ENCODE data around the gene S100A7A.
"Not testable (repeated sequence)": the region's sequence is repeated elsewhere in the genome, so short reads cannot be mapped to it uniquely, and the experiment has no call there.

Gene S100A7A

DNA sequence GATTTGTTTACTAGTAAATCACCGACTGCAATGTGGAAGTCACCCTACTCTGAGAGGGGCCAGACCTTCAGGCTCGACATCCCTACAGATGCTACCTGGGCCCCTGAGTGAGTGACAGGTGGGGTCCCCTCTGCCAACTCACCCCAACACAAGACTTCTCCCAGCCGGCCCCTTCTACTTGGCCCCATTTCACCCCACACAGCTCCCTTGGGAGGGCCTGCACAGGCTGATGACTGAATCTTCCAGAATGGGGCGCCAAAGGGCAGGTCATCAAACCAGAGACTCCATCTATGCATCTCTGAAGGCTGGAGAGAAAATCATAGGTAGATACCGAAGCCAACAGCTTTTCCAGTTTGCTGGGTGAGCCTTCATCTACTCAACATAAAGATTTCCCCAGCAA, 16.1 kb upstream of the S100A7A start:
- Mint-ChIP-seq H3K27me3 (peaks cover 34 to 42% of the 10 kb centered on the region in 2 donors), H3K27ac (no peak overlapping the region), H3K36me3 (peaks cover 0 to 2% of the 10 kb centered on the region in 2 donors), H3K4me1 (peaks cover 0 to 2% of the 10 kb centered on the region in 2 donors), H3K4me3 (no peak overlapping the region), H3K9me3 (peaks cover 3% of the 10 kb centered on the region in 2 donors)
- ATAC-seq (replicated peaks) (no peak), DNase-seq (no peak)

DNA sequence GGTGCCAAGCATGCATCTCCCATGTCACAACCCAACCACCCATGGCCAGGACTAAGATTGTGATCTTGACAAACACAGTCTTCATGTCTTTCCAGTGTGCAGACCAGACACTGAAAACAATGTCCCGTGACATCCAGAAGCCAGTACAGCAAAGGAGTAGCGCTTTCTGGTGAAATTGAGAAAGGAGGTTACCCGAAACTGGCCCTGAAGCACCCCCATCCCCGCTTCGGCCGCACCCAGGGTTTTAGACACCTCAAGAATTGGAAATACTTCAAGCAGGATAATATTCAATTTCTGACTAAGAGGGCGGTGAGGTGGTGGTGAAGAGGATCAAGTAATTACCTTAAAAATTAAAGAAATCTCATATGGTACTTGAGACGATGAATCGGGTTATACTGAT, 14.9 kb upstream of the S100A7A start:
- Mint-ChIP-seq H3K4me3 (no peak overlapping the region), H3K4me1 (peaks cover 0 to 2% of the 10 kb centered on the region in 2 donors), H3K9me3 (peaks cover 3% of the 10 kb centered on the region in 2 donors), H3K36me3 (peaks cover 0 to 2% of the 10 kb centered on the region in 2 donors), H3K27me3 (peaks cover 34 to 43% of the 10 kb centered on the region in 2 donors), H3K27ac (no peak overlapping the region)
- DNase-seq = no peak
- ATAC-seq (replicated peaks) = no peak

DNA sequence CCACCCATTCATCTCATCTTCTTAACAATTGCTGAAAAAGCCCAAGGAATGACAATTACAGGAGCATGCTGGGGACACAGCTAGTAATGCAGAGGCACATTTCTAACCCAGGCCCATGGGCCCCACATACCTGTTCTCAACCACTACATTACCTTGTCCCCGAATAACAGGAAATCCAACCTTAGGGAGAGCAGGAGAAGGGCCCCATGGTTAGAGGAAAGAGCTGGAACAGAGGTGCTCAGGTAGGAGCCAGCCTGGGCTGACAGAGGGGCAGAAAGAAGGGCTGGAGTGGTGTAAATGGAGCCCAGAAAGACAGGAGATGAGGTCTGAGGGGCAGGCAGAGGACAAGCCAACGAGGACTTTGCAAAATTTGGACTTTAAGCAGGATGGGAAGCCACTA, 14.1 kb upstream of the S100A7A start:
- Mint-ChIP-seq H3K27me3 (peaks cover 39 to 48% of the 10 kb centered on the region in 2 donors), H3K4me3 (no peak overlapping the region), H3K36me3 (peaks cover 0 to 2% of the 10 kb centered on the region in 2 donors), H3K4me1 (peaks cover 0 to 2% of the 10 kb centered on the region in 2 donors), H3K27ac (no peak overlapping the region), H3K9me3 (peaks cover 3% of the 10 kb centered on the region in 2 donors)
- DNase-seq = no peak
- no peak for ATAC-seq (replicated peaks)

DNA sequence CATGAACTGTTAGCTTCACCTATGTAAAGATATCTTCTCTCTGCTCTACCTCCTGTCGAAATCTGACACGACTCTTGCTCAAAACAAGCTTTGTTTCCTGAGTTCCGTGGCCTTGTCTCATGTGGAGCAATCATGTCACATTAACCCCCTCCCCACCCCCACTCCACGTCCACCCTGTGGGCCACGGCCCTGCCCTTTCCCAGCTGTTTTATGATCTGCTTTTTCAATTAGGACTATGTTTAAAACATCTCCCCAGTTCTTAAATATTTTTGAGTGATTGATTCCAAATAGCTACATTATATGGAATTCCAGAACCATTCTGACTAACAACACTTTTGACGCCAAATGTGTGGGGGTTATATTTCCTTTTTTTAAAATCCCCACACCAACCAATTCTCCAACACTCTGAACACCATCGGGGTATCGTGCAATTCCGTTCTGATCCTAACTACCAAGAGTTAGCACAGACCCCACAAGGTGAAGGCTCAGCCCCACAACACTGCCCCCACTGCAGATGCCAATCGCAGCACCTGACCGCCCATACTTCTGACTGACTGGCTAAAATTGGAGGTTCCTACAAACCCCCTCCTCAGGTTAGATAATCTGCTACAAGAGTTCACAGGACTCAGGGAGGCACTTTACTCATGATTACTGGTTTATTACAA, 12.8 kb upstream of the S100A7A start:
- no peak for ATAC-seq (replicated peaks)
- peaks cover 48 to 51% of the 10 kb centered on the region in 2 donors for H3K27me3 Mint-ChIP-seq
- DNase-seq = no peak
- no peak overlapping the region for H3K27ac Mint-ChIP-seq
- H3K4me1 Mint-ChIP-seq = peaks cover 0 to 2% of the 10 kb centered on the region in 2 donors
- peaks cover 3% of the 10 kb centered on the region in 2 donors for H3K9me3 Mint-ChIP-seq
- no peak overlapping the region for H3K4me3 Mint-ChIP-seq
- peaks cover 0 to 2% of the 10 kb centered on the region in 2 donors for H3K36me3 Mint-ChIP-seq

DNA sequence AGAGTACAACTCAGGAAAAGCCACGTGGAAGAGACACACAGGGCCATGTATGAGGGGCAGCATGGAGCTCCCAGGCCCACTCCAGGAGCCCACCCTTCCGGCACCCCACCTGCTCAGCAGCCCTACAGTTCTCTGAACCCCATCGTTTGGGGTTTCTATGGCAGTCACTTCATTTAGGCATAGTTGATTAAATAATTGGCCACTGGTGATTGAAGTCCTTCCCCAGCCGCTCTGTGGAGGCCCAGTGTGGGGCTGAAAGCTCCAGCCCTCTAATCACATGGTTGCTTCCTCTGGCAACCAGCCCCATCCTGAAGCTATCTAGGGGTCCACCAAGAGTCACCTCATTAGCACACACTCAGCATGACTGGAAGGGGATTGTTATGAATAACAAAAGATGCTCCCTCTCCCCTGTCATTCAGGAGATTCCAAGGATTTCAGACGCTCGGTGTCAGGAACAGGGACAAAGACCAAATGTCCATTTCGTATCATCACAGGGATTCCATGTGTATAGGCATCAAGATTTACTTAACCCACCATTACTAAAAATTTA, 12.2 kb upstream of the S100A7A start:
- Mint-ChIP-seq H3K4me1 (peaks cover 0 to 2% of the 10 kb centered on the region in 2 donors), H3K27me3 (peaks cover 46 to 51% of the 10 kb centered on the region in 2 donors), H3K4me3 (no peak overlapping the region), H3K27ac (no peak overlapping the region), H3K9me3 (peaks cover 3% of the 10 kb centered on the region in 2 donors), H3K36me3 (peaks cover 0 to 2% of the 10 kb centered on the region in 2 donors)
- no peak for ATAC-seq (replicated peaks)
- DNase-seq = no peak

DNA sequence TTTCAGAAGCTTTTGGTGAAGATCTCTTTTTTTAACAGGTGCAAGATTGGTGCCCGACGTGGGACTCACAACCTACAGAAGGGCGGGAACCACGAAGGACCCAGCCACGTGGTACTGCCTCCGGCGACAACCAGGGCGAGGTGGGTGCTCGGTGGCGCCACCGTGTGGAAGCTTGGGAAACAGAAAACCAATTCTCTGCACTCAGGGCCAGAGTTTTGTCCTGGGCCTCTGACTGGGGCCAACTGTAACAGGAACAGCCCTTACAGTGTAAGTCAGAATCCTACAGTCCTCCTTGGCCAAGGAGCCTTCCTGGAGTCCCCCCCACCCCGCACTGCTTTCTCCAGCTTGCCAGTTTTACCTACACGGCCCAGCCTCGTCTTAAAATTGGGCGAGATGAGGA, 11.6 kb upstream of the S100A7A start:
- Mint-ChIP-seq H3K4me3 (no peak overlapping the region), H3K36me3 (peaks cover 0 to 2% of the 10 kb centered on the region in 2 donors), H3K9me3 (peaks cover 3% of the 10 kb centered on the region in 2 donors), H3K27me3 (peaks cover 46 to 51% of the 10 kb centered on the region in 2 donors), H3K4me1 (peaks cover 0 to 2% of the 10 kb centered on the region in 2 donors), H3K27ac (no peak overlapping the region)
- peak; percentile 38 for DNase-seq
- ATAC-seq (replicated peaks) = peak; percentile 68 to 79

DNA sequence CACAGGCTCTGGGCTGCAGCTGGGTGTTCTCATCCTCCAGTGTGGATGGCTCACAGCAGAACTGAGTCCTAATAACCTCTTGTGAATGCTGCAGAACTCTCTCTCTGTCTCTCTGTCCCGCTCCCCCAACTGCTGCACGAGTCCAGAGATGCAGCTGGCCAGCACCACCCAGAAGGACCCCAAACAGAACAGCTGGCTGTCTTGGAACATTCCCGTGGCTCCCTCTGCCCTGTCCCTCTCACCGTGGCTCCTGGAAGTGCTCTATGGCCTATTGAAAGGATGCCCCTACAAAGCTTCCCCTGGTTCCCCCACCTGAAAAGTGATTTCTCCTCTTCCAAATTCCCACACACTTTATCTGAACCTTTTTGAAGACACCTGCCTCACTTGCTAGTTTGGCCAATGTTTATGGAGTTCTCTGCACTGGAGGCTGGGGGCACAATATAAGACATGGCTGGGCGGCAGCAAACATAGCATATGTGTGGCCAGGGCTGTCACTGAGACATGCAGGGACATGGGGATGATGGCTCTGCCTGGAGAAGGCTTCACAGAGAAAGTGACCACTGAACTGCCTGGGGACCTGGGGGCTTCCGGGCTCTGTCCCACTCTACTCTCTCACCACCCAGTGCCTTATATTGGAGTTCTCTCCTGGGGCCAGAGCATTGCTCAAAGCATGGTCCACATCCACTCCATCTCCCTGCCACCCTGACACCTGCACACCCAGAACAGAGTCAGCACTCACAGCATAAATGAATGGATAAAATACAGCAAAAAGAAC, 10.3 kb upstream of the S100A7A start:
- H3K4me1 Mint-ChIP-seq; H3K36me3 Mint-ChIP-seq; ATAC-seq (replicated peaks); DNase-seq; H3K9me3 Mint-ChIP-seq; H3K4me3 Mint-ChIP-seq; H3K27ac Mint-ChIP-seq: not testable (repeated sequence)
- H3K27me3 Mint-ChIP-seq = peaks cover 51 to 54% of the 10 kb centered on the region in 2 donors

DNA sequence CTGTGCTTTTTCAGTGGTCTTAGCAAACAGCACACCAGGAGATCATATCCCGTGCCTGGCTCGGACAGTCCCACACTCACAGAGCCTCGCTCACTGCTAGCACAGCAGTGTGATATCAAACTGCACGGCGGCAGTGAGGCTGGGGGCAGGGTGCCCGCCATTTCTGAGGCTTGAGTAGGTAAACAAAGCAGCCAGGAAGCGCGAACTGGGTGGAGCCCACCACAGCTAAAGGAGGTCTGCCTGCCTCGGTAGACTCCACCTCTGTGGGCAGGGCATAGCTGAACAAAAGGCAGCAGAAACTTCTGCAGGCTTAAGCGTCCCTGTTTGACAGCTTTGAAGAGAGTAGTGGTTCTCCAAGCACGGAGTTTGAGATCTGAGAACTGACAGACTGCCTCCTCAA, 9.0 kb upstream of the S100A7A start:
- H3K36me3 Mint-ChIP-seq; DNase-seq; H3K4me3 Mint-ChIP-seq; H3K4me1 Mint-ChIP-seq; H3K27ac Mint-ChIP-seq; H3K9me3 Mint-ChIP-seq; ATAC-seq (replicated peaks): not testable (repeated sequence)
- H3K27me3 Mint-ChIP-seq = peaks cover 51 to 54% of the 10 kb centered on the region in 2 donors

DNA sequence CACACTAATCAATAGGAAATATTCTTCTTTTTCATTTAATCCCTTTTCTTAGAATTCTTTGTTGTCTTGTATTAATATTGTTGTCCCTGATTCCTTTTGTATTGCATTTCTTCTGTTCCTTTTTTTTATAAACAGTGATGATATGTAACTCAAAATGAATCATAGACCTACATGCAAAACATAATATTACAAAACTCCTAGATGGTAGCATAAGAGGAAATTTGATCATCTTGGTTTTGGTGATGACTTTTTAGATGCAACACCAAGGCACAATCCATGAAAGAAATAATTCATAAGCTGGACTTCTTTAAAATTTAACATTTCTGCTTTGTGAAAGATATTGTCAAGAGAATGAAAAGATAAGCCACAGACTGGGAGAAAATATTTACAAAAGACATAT, 2.4 kb upstream of the S100A7A start:
- not testable (repeated sequence) for H3K9me3 Mint-ChIP-seq; H3K27ac Mint-ChIP-seq; ATAC-seq (replicated peaks); H3K4me3 Mint-ChIP-seq; H3K36me3 Mint-ChIP-seq; DNase-seq; H3K4me1 Mint-ChIP-seq
- H3K27me3 Mint-ChIP-seq = peaks cover 27 to 30% of the 10 kb centered on the region in 2 donors

DNA sequence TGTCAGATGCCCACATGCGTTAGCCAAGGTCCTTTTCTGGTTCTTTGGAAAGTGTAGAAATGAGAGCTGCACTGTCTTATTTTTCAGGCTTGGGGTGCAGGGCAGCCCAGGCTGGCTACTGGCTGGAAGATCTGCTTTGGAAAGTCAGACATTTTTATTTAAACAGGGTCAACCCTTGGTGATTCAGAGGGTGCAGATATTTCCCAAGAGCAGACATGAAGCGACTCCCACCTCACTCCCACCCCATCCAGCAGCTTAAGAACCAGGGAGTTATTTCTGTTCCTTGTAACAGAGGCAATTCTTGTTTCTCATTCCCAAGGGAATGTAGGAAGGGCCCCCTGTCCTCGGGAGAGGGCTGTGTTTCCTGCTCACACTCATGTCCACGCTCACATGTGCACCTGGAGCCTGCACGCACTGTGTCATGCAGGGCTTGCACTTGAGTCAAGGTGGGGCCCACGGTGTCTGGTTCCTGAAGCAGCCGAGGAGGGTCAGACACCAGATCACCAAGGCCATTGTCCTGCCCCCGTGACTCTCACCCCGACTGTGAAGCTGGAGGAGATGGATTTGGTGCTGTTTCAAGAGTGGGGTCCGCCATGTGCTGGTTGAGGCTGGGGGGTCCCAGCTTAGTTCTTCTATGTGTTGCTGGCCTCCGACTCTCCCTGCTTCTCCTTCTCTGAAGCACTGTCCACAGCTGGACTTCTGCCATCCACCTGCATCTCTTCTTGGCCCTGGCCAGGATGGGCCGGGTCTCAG, 992 bp downstream of the S100A7A start:
- Mint-ChIP-seq H3K9me3 (peaks cover 0 to 4% of the 10 kb centered on the region in 2 donors), H3K4me3 (no peak overlapping the region), H3K27me3 (peaks cover 28 to 30% of the 10 kb centered on the region in 2 donors), H3K36me3 (peaks cover 0 to 2% of the 10 kb centered on the region in 2 donors), H3K27ac (no peak overlapping the region), H3K4me1 (no peaks in the 10 kb centered on the region)
- DNase-seq (no peak), ATAC-seq (replicated peaks) (no peak)

DNA sequence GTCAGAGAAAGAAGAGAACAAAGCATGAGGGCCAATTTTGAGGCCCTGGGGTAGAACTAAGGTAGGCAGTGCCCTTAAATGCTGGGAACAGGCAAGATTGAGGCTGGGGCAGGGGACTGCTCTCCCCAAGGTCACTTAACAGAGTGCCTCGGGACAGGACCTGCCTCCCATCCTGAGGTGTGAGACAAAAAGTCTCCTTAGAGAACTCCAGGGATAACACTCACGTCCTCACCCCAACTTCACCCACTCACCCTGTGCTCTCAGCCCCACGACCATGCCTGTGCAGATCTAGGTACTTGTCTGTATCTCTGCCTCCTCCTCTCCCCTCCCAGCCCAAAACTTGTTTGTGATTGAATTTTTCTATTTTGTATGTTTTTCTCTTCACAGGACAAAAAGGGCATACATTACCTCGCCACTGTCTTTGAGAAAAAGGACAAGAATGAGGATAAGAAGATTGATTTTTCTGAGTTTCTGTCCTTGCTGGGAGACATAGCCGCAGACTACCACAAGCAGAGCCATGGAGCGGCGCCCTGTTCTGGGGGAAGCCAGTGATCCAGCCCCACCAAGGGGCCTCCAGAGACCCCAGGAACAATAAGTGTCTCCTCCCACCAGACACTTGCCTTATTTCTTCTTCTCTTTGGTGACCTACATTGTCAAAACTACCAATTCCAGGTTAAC, 2.6 kb downstream of the S100A7A start:
- not testable (repeated sequence) for H3K27ac Mint-ChIP-seq; H3K9me3 Mint-ChIP-seq; DNase-seq; H3K4me1 Mint-ChIP-seq; H3K4me3 Mint-ChIP-seq; ATAC-seq (replicated peaks); H3K36me3 Mint-ChIP-seq
- peaks cover 30 to 33% of the 10 kb centered on the region in 2 donors for H3K27me3 Mint-ChIP-seq

DNA sequence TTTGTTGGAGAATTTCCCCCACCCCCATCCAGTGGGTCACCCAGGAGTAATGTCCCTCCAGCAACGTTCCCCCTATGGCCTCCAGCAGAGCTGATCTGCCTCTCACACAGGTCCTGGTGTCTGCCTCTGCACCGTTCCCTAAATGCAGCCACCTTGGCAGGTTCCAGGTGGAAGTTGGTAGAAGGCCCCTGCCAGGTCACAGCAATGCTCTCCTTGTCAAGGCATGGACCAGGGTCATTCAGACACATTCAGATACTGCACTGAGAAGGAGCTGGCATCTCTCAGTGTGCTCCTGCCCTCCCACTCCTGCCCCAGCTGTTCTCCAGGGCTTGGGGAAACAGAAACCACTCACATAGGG, 3.1 kb downstream of the S100A7A start:
- not testable (repeated sequence) for H3K9me3 Mint-ChIP-seq; H3K27ac Mint-ChIP-seq; DNase-seq; H3K36me3 Mint-ChIP-seq; H3K4me3 Mint-ChIP-seq; ATAC-seq (replicated peaks); H3K4me1 Mint-ChIP-seq
- peaks cover 34% of the 10 kb centered on the region in 2 donors for H3K27me3 Mint-ChIP-seq

DNA sequence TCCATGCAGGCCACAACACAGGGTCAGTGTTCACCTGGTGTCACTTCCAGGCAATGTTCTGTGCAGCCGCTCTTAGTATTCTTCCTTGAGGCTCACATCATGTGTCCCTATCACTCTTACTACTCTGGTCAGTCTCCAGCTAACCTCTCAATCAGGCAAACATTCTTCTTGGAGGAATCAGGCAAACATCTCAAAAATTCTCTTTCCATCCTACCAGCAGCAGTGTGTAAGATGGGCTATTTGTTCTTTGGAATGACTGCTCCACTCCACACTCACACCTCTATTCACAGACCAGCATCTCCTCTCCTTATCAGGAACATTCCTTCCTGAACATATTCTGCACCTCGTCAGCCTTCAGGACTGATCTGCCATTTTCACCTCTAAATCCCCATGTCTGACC, 4.0 kb downstream of the S100A7A start:
- no peaks in the 10 kb centered on the region for H3K9me3 Mint-ChIP-seq
- H3K36me3 Mint-ChIP-seq = peaks cover 0 to 2% of the 10 kb centered on the region in 2 donors

More for the DNA sequence above, 4.0 kb downstream of the S100A7A start:
- no peak overlapping the region for H3K4me3 Mint-ChIP-seq
- ATAC-seq (replicated peaks) (no peak), DNase-seq (no peak)
- H3K27ac Mint-ChIP-seq = no peak overlapping the region
- peaks cover 36% of the 10 kb centered on the region in 2 donors for H3K27me3 Mint-ChIP-seq
- no peaks in the 10 kb centered on the region for H3K4me1 Mint-ChIP-seq

Data from stimulated activated naive B cell treated with anti-CD40 and anti-IgM and Interleukin-4, amounts not matched to agents 10 μg/mL and 1 μg/mL and 100 μg/mL, for 72 hours (primary cell).